ENCODE results near the gene VRK2. TPM values are rescaled to one million over a fixed set of nuclear protein-coding genes. Genes with fewer than 3 reads are reported as not detected.
"Not testable (repeated sequence)": the region's sequence is repeated elsewhere in the genome, so short reads cannot be mapped to it uniquely, and the experiment has no call there.

VRK2 gene
- total RNA-seq, 2 donors from 2014 or later = 20.5 to 27.2 TPM

DNA sequence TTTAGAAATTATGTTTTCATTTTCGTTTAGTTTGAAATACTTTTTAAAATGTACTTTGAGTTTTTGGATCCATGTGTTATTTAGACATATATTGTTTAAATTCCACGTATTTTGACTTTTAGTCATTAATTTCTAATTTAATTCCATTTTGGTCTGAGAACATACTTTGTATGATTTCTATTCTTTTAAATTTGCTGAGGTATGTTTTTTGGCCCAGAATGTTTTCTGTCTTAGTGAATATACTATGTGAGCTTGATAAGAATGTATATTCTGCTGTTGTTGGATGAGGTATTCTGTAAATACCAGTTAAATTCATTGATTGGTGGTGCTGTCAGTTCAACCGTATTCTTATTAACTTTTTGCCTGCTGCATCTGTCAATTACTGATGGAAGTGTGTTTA, 26.4 kb downstream of the VRK2 start:
- H3K4me3 ChIP-seq = no peak overlapping the region
- intact Hi-C loops (cut with DNase I) = no loop called here
- no peaks in the 10 kb centered on the region for H3K27me3 ChIP-seq
- H3K9me3 ChIP-seq = no peaks in the 10 kb centered on the region
- no peak overlapping the region for H3K27ac ChIP-seq
- no peak overlapping the region for H3K9ac ChIP-seq (ENCODE audit: low read depth in 2 of 2, low read length in 2 of 2)
- DNase-seq = no peak
- no peaks in the 10 kb centered on the region for H3K36me3 ChIP-seq
- TF ChIP-seq CTCF (IDR thresholded peaks at IDR 0.05) = no peak
- no peaks in the 10 kb centered on the region for H3K4me1 ChIP-seq

DNA sequence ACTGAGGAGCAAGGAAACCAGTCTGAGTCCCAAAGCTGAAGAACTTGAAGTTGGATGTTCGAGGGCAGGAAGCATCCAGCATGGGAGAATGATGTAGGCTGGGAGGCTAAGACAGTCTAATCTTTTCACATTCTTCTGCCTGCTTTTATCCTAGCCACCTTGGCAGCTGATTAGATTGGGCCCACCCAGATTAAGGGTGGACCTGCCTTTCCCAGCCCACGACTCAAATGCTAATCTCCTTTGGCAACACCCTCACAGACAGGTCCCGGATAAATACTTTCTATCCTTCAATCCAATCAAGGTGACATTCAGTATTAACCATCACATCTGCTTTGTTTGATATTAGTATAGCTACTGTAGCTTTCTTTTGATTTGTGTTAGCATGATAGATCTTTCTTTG, 27.1 kb downstream of the VRK2 start:
- intact Hi-C loops (cut with DNase I) = no loop called here
- no peaks in the 10 kb centered on the region for H3K27me3 ChIP-seq
- no peaks in the 10 kb centered on the region for H3K4me1 ChIP-seq
- TF ChIP-seq CTCF (IDR thresholded peaks at IDR 0.05) = no peak
- H3K27ac ChIP-seq = no peak overlapping the region
- no peaks in the 10 kb centered on the region for H3K36me3 ChIP-seq
- no peak overlapping the region for H3K9ac ChIP-seq (ENCODE audit: low read depth in 2 of 2, low read length in 2 of 2)
- H3K9me3 ChIP-seq = no peaks in the 10 kb centered on the region
- DNase-seq = no peak
- H3K4me3 ChIP-seq = no peak overlapping the region

- Histone ChIP-seq H3K9ac (ENCODE audit: low read depth in 2 of 2, low read length in 2 of 2) (no peak overlapping the region), H3K4me3 (no peak overlapping the region), H3K36me3 (no peaks in the 10 kb centered on the region), H3K27ac (no peak overlapping the region), H3K27me3 (no peaks in the 10 kb centered on the region), H3K9me3 (no peaks in the 10 kb centered on the region), H3K4me1 (no peaks in the 10 kb centered on the region)
- TF ChIP-seq CTCF (IDR thresholded peaks at IDR 0.05) = no peak
- intact Hi-C loops (cut with DNase I) = no loop called here
- DNase-seq = no peak
Measured at GRCh38 chr2:58081000-58081399, 34.4 kb downstream of the VRK2 start.

- Histone ChIP-seq H3K9ac (ENCODE audit: low read depth in 2 of 2, low read length in 2 of 2) (no peak overlapping the region), H3K36me3 (no peaks in the 10 kb centered on the region), H3K27me3 (no peaks in the 10 kb centered on the region), H3K9me3 (no peaks in the 10 kb centered on the region), H3K4me1 (no peaks in the 10 kb centered on the region), H3K27ac (no peak overlapping the region), H3K4me3 (no peak overlapping the region)
- no peak for TF ChIP-seq CTCF (IDR thresholded peaks at IDR 0.05)
- DNase-seq = no peak
- intact Hi-C loops (cut with DNase I) = no loop called here
Measured at GRCh38 chr2:58089081-58089480, 42.5 kb downstream of the VRK2 start.

DNA sequence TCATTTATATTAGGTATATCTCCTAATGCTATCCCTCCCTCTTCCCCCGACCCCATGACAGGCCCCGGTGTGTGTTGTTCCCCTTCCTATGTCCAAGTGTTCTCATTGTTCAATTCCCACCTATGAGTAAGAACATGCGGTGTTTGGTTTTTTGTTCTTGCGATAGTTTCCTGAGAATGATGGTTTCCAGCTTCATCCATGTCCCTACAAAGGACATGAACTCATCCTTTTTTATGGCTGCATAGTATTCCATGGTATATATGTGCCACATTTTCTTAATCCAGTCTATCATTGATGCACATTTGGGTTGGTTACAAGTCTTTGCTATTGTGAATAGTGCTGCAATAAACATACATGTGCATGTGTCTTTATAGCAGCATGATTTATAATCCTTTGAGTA, 46.2 kb downstream of the VRK2 start:
- DNase-seq; H3K4me3 ChIP-seq; H3K27me3 ChIP-seq; H3K9ac ChIP-seq (ENCODE audit: low read depth in 2 of 2, low read length in 2 of 2); H3K36me3 ChIP-seq; H3K4me1 ChIP-seq; H3K9me3 ChIP-seq; H3K27ac ChIP-seq; intact Hi-C loops (cut with DNase I): not testable (repeated sequence)

GRCh38 chr2:58097025-58097424, 50.4 kb downstream of the VRK2 start:
- no peak for TF ChIP-seq CTCF (IDR thresholded peaks at IDR 0.05)
- Histone ChIP-seq H3K4me3 (no peak overlapping the region), H3K36me3 (no peaks in the 10 kb centered on the region), H3K9ac (ENCODE audit: low read depth in 2 of 2, low read length in 2 of 2) (no peak overlapping the region), H3K27me3 (no peaks in the 10 kb centered on the region), H3K9me3 (no peaks in the 10 kb centered on the region), H3K27ac (no peak overlapping the region), H3K4me1 (no peaks in the 10 kb centered on the region)
- no peak for DNase-seq
- intact Hi-C loops (cut with DNase I) = no loop called here

Data from colonic mucosa (tissue), 4 donors.